SW480 (cell line): ENCODE data around the gene CPA2.
A peak's percentile ranks its signal among the peaks of the same experiment; 100 is the strongest.
"Not testable (repeated sequence)": the region's sequence is repeated elsewhere in the genome, so short reads cannot be mapped to it uniquely, and the experiment has no call there.

Source experiments
- DNase-seq: peaks from one replicate; pipeline ENCODE4 v3.0.0-alpha.2; 2016; ENCODE audit warnings: low spot score

CPA2 gene

DNA sequence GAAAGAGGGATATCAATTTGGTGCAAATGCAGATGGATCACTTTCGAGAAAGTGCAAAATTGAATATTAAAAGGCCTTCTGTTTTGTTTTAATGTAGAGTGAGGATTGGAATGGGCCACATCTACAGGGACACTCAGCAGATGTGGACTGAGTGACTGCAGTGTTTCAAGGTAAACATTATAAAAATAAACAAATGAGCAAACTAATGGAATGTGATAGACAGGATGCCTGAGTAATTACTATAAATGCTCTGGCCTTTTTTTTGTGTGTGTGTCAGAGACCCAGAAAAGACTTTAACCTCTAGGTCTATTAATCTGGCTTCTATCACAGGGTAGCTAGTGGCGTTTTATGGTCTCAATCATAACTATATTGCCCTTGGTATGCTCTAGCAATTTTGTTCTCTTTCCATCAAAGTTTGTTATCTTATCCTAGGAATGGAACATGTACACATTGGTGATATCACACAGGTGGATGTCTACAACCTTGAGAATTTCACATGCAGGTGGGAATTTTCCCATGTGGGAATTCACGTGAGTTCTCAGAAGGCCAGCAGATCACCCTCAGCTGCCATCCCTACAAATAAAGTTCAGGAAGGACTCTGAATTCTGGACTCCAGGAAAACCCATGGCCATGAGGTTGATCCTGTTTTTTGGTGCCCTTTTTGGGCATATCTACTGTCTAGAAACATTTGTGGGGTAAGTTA, at the start of gene CPA2:
Gene CPA2, plus strand, starts transcription at position 606 of the 703 bp plus-strand sequence. Its CDS starts 19 bp downstream, at position 625.
- DNase-seq = no peak

- DNase-seq = no peak
Measured at GRCh38 chr7:130218806-130219620, 47.6 kb upstream of the CPA2 start.

DNA sequence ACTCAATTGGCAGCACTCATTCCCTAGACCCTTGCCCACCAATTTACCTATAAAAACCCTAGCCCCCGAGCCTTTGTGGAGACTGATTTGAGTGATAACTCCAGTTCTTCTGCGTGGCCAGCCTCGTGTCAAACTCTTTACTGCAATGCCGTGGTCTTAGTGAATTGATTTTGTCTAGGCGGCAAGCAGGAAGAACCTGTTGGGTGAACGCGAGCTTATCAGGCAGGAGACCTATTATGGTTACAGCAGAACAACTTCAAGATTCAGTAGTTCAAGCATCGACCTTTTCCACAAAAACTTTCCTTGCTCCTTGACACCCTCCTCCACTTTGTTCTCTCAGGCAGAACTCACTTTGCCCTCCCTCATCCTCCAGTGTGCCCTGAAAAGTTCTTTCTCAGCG, 46.8 kb upstream of the CPA2 start:
- no peak for DNase-seq

GRCh38 chr7:130221746-130222145, 44.9 kb upstream of the CPA2 start:
- DNase-seq = no peak

- DNase-seq = no peak
Measured at GRCh38 chr7:130223646-130224045, 43.0 kb upstream of the CPA2 start.

GRCh38 chr7:130224210-130224609, 42.5 kb upstream of the CPA2 start:
- DNase-seq = no peak

DNA sequence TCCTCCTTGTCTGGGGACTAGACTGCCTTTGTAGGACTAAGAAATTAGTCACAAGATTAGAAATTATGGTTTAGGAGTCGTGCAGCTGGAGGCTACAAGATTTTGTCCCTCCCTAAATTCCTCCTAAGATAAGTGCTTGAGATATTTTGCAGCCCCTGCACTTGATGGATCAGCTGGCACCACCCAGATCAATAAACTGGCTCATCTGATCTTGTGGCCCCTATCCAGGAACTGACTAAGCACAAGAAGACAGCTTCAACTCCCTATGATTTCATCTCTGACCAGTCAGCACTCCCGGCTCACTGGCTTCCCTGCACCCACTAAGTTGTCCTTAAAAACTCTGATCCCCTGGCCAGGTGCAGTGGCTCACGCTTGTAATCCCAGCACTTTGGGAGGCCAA, 41.7 kb upstream of the CPA2 start:
- not testable (repeated sequence) for DNase-seq

DNA sequence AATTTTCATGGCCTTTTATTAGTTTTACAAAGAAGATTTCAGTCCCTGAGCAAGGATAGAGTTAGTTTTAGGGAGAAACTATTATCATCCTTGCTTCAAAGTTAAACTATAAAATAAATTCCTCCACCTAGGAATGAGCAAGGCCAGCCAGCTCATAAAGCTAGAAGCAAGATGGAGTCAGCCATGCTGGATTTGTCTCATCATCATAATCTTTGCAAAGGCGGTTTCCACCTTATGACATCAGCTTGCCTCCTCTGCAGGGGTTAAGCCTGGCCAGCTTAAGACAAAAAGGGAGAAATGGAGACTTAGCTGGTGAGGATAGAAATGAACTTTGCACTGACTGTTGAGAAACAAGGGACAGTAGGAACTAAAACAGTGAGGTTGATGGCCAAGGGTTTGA, 40.3 kb upstream of the CPA2 start:
- DNase-seq = no peak

- peak; percentile 37 for DNase-seq
Measured at GRCh38 chr7:130227883-130228575, 38.6 kb upstream of the CPA2 start.

DNA sequence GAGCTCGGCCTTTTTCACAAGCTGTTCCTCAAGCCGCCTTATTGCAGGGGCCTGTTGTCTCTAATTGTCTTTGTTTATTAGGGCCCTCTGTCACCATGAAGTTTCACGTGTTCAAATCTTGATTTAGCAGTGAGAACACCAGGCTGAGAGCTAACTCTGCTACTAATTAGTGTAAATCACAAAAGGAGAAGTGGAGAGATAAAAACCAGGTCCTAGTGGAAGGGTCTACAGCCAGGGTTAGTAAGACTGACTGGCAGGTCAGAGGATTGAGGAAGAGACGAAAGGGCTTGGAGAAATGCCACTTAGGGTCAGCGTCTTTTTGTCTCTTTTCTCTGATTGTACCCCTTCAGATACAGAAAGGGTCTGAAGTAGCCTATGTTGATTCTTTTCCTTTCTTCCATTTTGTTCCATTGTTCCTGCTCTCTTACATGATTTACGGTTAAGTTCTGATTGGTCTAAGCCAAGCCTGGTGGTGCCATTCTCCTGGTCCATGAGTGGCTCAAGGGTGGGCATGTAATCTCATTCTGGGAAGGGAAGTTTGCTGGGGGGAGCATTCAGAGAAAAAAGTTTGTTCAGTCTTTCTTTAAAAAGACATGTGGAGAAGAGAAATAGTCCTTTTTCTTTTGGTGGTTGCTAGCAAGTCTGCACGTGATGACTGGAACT, 37.7 kb upstream of the CPA2 start:
- DNase-seq = no peak

DNA sequence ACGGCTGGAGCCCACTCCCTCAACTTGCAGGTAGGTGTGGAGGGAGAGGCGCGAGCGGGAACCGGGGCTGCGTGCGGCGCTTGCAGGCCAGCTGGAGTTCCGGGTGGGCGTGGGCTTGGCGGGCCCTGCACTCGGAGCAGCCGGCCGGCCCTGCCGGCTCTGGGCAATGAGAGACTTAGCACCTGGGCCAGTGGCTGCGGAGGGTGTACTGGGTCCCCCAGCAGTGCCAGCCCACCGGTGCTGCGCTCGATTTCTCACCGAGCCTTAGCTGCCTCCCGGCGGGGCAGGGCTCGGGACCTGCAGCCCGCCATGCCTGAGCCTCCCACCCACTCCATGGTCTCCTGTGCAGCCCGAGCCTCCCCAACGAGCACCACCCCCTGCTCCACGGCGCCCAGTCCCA, 36.7 kb upstream of the CPA2 start:
- not testable (repeated sequence) for DNase-seq

- no peak for DNase-seq
Measured at GRCh38 chr7:130231792-130232191, 34.9 kb upstream of the CPA2 start.

- no peak for DNase-seq
Measured at GRCh38 chr7:130232209-130232608, 34.5 kb upstream of the CPA2 start.

GRCh38 chr7:130234078-130234477, 32.6 kb upstream of the CPA2 start:
- DNase-seq = no peak

DNA sequence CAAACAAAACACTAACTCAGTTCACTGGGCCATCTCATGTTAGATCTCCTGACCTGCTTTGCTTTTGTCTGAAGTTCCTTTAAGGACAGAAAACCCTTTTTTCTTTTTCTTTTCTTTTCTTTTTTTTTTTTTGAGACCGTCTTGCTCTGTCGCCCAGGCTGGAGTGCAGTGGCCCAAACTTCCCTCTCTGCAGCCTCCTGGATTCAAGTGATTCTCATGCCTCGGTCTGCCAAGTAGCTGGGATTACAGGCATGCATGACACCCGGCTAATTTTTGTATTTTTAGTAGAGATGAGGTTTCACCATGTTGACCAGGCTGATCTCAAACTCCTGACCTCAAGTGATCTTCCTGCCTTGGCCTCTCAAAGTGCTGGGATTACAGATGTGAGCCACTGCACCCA, 30.3 kb upstream of the CPA2 start:
- not testable (repeated sequence) for DNase-seq

DNA sequence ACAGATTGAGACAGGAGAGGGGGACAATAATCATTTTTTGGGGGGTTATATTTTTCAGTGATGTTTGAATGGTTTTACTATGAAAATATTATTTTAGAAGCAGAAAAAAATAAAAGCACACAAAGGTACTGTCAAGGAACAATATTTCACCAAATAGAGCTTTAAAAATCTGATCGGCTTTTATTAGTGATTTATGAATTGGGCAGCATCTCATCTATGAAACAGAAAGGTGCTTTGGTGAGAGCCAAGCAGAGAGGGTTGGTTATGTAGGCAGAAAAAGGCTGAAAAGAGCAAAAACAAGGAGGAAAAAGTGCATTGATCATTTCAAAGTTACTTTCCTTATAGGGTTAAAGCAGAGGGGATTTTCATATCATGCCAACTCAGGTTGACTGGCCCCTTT, 26.4 kb upstream of the CPA2 start:
- DNase-seq = no peak

GRCh38 chr7:130242198-130243014, 24.3 kb upstream of the CPA2 start:
- peak; percentile 52 for DNase-seq

DNA sequence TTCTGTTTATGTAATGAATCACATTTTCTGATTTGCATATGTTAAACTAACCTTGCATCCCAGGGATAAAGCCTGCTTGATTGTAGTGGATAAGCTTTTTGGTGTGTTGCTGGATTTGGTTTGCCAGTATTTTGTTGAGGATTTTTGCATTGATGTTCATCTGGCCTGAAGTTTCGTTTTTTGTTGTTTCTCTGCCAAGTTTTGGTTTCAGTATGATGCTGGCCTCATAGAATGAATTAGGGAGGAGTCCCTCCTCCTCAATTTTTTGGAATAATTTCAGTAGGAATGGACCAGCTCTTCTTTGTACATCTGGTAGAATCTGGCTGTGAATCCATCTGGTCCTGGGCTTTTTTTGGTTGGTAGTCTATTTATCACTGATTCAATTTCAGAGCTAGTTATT, 23.2 kb upstream of the CPA2 start:
- not testable (repeated sequence) for DNase-seq

DNA sequence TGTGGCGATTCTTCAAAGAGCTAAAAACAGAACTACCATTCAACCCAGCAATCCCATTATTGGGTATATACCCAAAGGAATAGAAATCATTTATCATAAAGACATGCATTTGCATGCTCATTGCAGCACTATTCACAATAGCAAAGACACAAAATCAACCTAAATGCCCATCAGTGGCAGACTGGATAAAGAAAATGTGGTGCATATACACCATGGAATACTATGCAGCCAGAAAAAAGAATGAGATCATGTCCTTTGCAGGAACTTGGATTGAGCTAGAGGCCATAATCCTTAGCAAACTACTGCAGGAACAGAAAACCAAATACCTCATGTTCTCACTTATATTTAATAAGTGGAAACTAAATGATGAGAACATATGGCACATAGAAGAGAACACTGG, 20.2 kb upstream of the CPA2 start:
- DNase-seq = not testable (repeated sequence)

DNA sequence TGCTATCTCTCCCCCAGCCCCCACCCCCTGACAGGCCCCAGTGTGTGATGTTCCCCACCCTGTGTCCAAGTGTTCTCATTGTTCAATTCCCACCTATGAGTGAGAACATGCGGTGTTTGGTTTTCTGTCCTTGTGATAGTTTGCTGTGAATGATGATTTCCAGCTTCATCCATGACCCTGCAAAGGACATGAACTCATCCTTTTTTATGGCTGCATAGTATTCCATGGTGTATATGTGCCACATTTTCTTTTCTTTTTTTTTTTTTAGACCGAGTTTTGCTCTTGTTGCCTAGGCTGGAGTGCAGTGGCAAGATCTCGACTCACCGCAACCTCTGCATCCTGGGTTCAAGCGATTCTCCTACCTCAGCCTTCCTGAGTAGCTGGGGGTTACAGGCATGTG, 17.8 kb upstream of the CPA2 start:
- not testable (repeated sequence) for DNase-seq

- not testable (repeated sequence) for DNase-seq
Measured at GRCh38 chr7:130249626-130250025, 17.0 kb upstream of the CPA2 start.
